CD14-positive monocyte (primary cell): ENCODE results near the gene BHLHE41. TPM values are rescaled to one million over a fixed set of nuclear protein-coding genes. Genes with fewer than 3 reads are reported as not detected.

Experiments
- DNase-seq, 3 donors: peaks; one replicate each; pipeline ENCODE4 v3.0.0-alpha.2; 2011 to 2022
- H2AFZ ChIP-seq: 2 replicates; pipeline ENCODE4 v1.6.0; 2012; ENCODE audit warnings: mild to moderate bottlenecking, low read depth, low read length, inconsistent platforms; ENCODE audit not compliant: insufficient read depth, poor library complexity, severe bottlenecking
- H3K27ac ChIP-seq, 2 donors: 1 replicate in 1 of 2; 2 replicates in 1 of 2; pipeline ENCODE4 v1.5.1; 2012 to 2013; ENCODE audit warnings: low read length in 2 of 2, control low read depth in 1 of 2, inconsistent platforms in 1 of 2, low read depth in 1 of 2, mild to moderate bottlenecking in 1 of 2
- H3K27me3 ChIP-seq, 2 donors: one replicate each; pipeline versions ENCODE4 v1.6.0 to v1.6.1; 2011 to 2013; ENCODE audit warnings: low read length in 2 of 2; ENCODE audit not compliant: control insufficient read depth in 2 of 2, insufficient read depth in 2 of 2
- H3K36me3 ChIP-seq, 2 donors: replicated peaks in 1 of 2; 1 replicate in 1 of 2; 2 replicates in 1 of 2; pipeline versions ENCODE4 v1.5.1 to v1.6.1; 2012 to 2013; ENCODE audit warnings: low read length in 2 of 2, control low read depth in 1 of 2, inconsistent platforms in 1 of 2, mild to moderate bottlenecking in 1 of 2; ENCODE audit not compliant: insufficient read depth in 2 of 2, control insufficient read depth in 1 of 2
- H3K4me1 ChIP-seq, 2 donors: 1 replicate in 1 of 2; 2 replicates in 1 of 2; pipeline versions ENCODE4 v1.5.1 to v1.6.1; 2012 to 2013; ENCODE audit warnings: low read length in 2 of 2, control low read depth in 1 of 2, inconsistent platforms in 1 of 2, mild to moderate bottlenecking in 1 of 2, moderate library complexity in 1 of 2; ENCODE audit not compliant: insufficient read depth in 2 of 2, control insufficient read depth in 1 of 2
- H3K4me2 ChIP-seq: replicated peaks from 2 replicates; pipeline ENCODE3; 2012; ENCODE audit warnings: low read length, moderate library complexity, mild to moderate bottlenecking; ENCODE audit not compliant: poor library complexity, severe bottlenecking; ENCODE audit errors: extremely low read depth
- H3K4me3 ChIP-seq, 3 experiments: fragments of 200-600 bp in 1 of 3; sonication (generic) in 1 of 3; replicated peaks in 1 of 3; 1 replicate in 2 of 3; 2 replicates in 1 of 3; pipeline ENCODE4 v1.5.1; 2011 to 2013; ENCODE audit warnings: low read length in 3 of 3, mild to moderate bottlenecking in 3 of 3, control low read depth in 2 of 3, low read depth in 2 of 3, inconsistent platforms in 1 of 3, moderate library complexity in 1 of 3
- H3K79me2 ChIP-seq: 2 replicates; pipeline ENCODE4 v1.6.0; 2012; ENCODE audit warnings: mild to moderate bottlenecking, control low read depth, inconsistent platforms, low read length, moderate library complexity; ENCODE audit not compliant: insufficient read depth
- H3K9ac ChIP-seq: 2 replicates; pipeline ENCODE4 v1.6.0; 2017; ENCODE audit warnings: low read length, mild to moderate bottlenecking; ENCODE audit not compliant: insufficient read depth, poor library complexity, severe bottlenecking
- H3K9me3 ChIP-seq, 2 donors: replicated peaks in 1 of 2; 1 replicate in 1 of 2; 2 replicates in 1 of 2; pipeline versions ENCODE4 v1.5.1 to v1.6.1; 2012 to 2013; ENCODE audit warnings: low read length in 2 of 2, control low read depth in 1 of 2; ENCODE audit not compliant: control insufficient read depth in 1 of 2, insufficient read depth in 1 of 2
- H4K20me1 ChIP-seq: 2 replicates; pipeline ENCODE4 v1.6.0; 2012; ENCODE audit warnings: mild to moderate bottlenecking, low read length, control low read depth, moderate library complexity; ENCODE audit not compliant: insufficient read depth
- H3K27ac Mint-ChIP-seq, 7 donors: one replicate each; pipeline ENCODE4 v1.8.0; 2020; ENCODE audit warnings: mild to moderate bottlenecking in 7 of 7, mixed read lengths in 7 of 7, moderate library complexity in 6 of 7, inconsistent platforms in 2 of 7
- H3K27me3 Mint-ChIP-seq, 3 donors: one replicate each; pipeline ENCODE4 v1.8.0; 2021 to 2022; ENCODE audit warnings: low read depth in 3 of 3, mild to moderate bottlenecking in 3 of 3, mixed read lengths in 3 of 3, moderate library complexity in 3 of 3, inconsistent platforms in 1 of 3
- H3K36me3 Mint-ChIP-seq, 2 donors: one replicate each; pipeline ENCODE4 v1.8.0; 2020; ENCODE audit warnings: mixed read lengths in 2 of 2, inconsistent platforms in 1 of 2, mild to moderate bottlenecking in 1 of 2
- H3K4me1 Mint-ChIP-seq: one replicate; pipeline ENCODE4 v1.8.0; 2020; ENCODE audit warnings: mild to moderate bottlenecking, mixed read lengths
- H3K4me3 Mint-ChIP-seq, 2 donors: one replicate each; pipeline ENCODE4 v1.8.0; 2020; ENCODE audit warnings: mild to moderate bottlenecking in 2 of 2, mixed read lengths in 2 of 2, moderate library complexity in 1 of 2
- H3K9me3 Mint-ChIP-seq, 7 donors: one replicate each; pipeline ENCODE4 v1.8.0; 2020 to 2022; ENCODE audit warnings: mixed read lengths in 7 of 7, mild to moderate bottlenecking in 6 of 7, moderate library complexity in 6 of 7, inconsistent platforms in 2 of 7
- WGBS: methylation state at CpG from one replicate; pipeline ENCODE4 v1.1.5; 2013; ENCODE audit warnings: missing lambda C conversion rate; ENCODE audit not compliant: insufficient coverage; 5-methylcytosine and 5-hydroxymethylcytosine counted together
- intact Hi-C, 2 donors: fragments of 100-400 bp; cut with micrococcal nuclease; formaldehyde crosslinking; loops; one replicate each; pipeline versions ENCODE4 v1.15.0 to v1.15.1; 2023
- polyA plus RNA-seq, 3 donors: library from polyadenylated mRNA; depleted of rRNA in 1 of 3; unstranded in 2 of 3; stranded (reverse) in 1 of 3; fragments of 300-500 nt in 2 of 3; fragments of >200 nt in 1 of 3; fragmentation: Illumina TruSeq in 2 of 3; gene quantifications; 1 replicate in 2 of 3; 2 replicates in 1 of 3; pipeline ENCODE4 v1.2.3, GENCODE V29; 2012 to 2021
- TF ChIP-seq, protein P1 (sequence below): fragments of 200-600 bp; IDR thresholded peaks from one replicate; pipeline ENCODE4 v1.8.0; 2022; ENCODE audit warnings: antibody characterized with exemption, mild to moderate bottlenecking

BHLHE41 gene
- polyA plus RNA-seq, 3 donors: 0.03 TPM; not detected in 2

DNA sequence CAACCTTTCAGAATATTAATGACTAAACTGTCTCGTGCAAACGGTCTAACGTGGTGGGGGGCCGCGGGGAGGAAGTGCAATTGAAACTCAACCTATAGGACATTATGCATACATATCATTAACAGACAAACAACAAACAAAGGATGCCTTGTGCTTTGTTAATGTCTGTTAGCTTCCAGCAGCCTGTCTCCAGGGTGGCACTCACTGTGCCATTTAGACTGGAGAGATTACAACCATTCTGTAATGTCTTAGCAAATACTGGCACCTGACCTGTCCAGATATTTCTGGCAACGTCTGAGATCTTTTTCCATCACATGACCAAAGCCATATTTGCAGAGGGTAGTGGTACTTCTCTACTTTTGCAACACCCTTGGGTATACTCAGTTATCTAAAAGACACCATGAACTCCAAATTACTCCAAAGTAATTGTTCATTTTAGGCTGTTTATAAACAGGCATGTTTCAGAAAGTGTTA, 11.6 kb downstream of the BHLHE41 start:
- TF ChIP-seq, protein P1, sequence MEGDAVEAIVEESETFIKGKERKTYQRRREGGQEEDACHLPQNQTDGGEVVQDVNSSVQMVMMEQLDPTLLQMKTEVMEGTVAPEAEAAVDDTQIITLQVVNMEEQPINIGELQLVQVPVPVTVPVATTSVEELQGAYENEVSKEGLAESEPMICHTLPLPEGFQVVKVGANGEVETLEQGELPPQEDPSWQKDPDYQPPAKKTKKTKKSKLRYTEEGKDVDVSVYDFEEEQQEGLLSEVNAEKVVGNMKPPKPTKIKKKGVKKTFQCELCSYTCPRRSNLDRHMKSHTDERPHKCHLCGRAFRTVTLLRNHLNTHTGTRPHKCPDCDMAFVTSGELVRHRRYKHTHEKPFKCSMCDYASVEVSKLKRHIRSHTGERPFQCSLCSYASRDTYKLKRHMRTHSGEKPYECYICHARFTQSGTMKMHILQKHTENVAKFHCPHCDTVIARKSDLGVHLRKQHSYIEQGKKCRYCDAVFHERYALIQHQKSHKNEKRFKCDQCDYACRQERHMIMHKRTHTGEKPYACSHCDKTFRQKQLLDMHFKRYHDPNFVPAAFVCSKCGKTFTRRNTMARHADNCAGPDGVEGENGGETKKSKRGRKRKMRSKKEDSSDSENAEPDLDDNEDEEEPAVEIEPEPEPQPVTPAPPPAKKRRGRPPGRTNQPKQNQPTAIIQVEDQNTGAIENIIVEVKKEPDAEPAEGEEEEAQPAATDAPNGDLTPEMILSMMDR: peak; percentile 1
- H3K36me3 ChIP-seq: no peaks in the 10 kb centered on the region
- peaks cover 16 to 19% of the 10 kb centered on the region in 2 donors for H3K4me1 ChIP-seq
- Mint-ChIP-seq H3K27ac (peak overlapping the region in 1 of 7 donors; percentile 43), H3K36me3 (no peaks in the 10 kb centered on the region), H3K4me3 (peak overlapping the region in 1 of 2 donors; percentile 83), H3K4me1 (peaks cover 14% of the 10 kb centered on the region), H3K9me3 (peaks cover 0 to 1% (median 0%) of the 10 kb centered on the region in 7 donors), H3K27me3 (peaks cover 8 to 24% (median 11%) of the 10 kb centered on the region in 3 donors)
- 0% methylated on average over 1 of the region's 6 CpGs for WGBS
- peaks cover 0 to 10% of the 10 kb centered on the region in 2 donors for H3K27me3 ChIP-seq
- H3K79me2 ChIP-seq: no peaks in the 10 kb centered on the region
- H3K27ac ChIP-seq: no peak overlapping the region
- peak overlapping the region; percentile 78 for H3K4me2 ChIP-seq
- H3K9me3 ChIP-seq: no peaks in the 10 kb centered on the region
- no peaks in the 10 kb centered on the region for H4K20me1 ChIP-seq
- peak overlapping the region in 1 of 3 experiments; percentile 71 for H3K4me3 ChIP-seq
- H3K9ac ChIP-seq: no peak overlapping the region
- H2AFZ ChIP-seq: no peak overlapping the region
- intact Hi-C loops: no loop called here
- DNase-seq: peak in 2 of 3 donors; percentile 13 to 15

DNA sequence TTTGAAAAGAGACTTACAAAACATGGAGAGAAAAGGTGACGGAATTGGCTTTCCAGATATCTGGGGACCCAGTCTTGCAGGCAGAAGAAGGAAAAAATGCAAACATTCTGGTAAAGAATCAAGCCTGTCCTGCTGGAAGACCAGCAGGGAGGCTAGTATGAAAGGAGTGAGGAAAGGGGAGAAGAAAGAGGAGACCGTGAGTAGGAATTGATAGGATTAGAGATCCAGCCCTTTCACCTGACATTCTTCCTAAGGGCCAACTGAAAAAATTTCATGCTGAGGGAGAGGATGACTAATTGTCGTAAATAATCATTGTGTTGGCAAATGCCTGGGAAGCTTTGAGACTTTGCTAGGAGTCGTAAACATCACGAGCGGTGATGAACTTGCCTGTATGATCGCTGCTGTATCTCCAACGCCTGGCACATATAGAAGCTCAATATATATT, 12.1 kb downstream of the BHLHE41 start:
- H3K4me2 ChIP-seq: no peak overlapping the region
- H3K36me3 ChIP-seq: no peaks in the 10 kb centered on the region
- TF ChIP-seq, protein P1: no peak
- H3K9ac ChIP-seq: no peak overlapping the region
- Mint-ChIP-seq H3K36me3 (no peaks in the 10 kb centered on the region), H3K27me3 (peaks cover 8 to 22% (median 11%) of the 10 kb centered on the region in 3 donors), H3K4me3 (no peak overlapping the region), H3K9me3 (no peaks in the 10 kb centered on the region), H3K4me1 (peaks cover 14% of the 10 kb centered on the region), H3K27ac (peak overlapping the region in 1 of 7 donors; percentile 43)
- intact Hi-C loops: no loop called here
- H3K4me1 ChIP-seq: peaks cover 14 to 19% of the 10 kb centered on the region in 2 donors
- H3K9me3 ChIP-seq: no peaks in the 10 kb centered on the region
- no peaks in the 10 kb centered on the region for H4K20me1 ChIP-seq
- no peak overlapping the region for H3K27ac ChIP-seq
- no peak overlapping the region for H2AFZ ChIP-seq
- H3K79me2 ChIP-seq: no peaks in the 10 kb centered on the region
- DNase-seq: no peak
- no peak overlapping the region for H3K4me3 ChIP-seq
- WGBS: 100% methylated on average over 4 of the region's 8 CpGs
- peaks cover 0 to 8% of the 10 kb centered on the region in 2 donors for H3K27me3 ChIP-seq
